Measurements from ENCODE around the gene FAM171A2.

FAM171A2 gene

GRCh38 chr17:44361292-44362260 lies 2.1 kb downstream of the FAM171A2 start:
- no peak for DNase-seq (ENCODE audit: extremely low read depth in 1 of 2, low read depth in 1 of 2)

- DNase-seq (ENCODE audit: extremely low read depth in 1 of 2, low read depth in 1 of 2): no peak
These were observed 2.8 kb downstream of the FAM171A2 start for GRCh38 chr17:44360826-44361225.

- DNase-seq (ENCODE audit: extremely low read depth in 1 of 2, low read depth in 1 of 2): no peak
These were observed 3.5 kb downstream of the FAM171A2 start for GRCh38 chr17:44360144-44360533.

DNA sequence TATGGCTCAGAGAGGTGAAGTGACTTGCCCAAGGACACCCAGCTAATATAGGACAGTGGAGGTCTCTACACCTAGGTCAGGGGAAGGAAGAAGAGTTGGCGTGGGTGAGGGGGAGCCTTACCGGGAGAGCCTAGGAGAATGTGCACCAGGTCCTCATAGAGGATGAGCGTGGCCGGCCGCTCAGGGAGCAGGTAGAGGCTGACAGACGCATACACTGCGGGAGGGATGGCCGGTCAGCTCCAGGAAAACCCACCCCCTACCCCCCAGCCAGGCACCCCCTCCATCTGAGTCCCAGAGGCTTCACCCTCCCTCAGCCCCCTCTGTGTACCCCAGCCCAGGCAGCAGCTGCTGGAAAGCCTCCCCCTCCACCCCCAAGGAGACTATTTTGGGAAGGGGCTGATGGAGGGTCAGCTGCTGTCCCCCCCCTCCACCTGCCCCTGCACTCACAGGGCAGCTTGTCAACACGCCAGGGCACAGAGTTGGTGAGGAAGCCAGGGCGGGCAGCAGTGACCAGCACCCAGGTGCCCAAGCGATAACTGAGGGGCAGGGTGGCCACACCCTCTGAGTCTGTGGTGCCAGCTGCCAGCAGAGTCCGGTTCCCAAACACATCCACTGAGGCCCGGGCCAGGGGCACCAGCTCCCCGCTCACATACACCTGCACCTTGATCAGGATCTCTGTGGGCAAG lies 4.1 kb downstream of the FAM171A2 start:
- no peak for DNase-seq (ENCODE audit: extremely low read depth in 1 of 2, low read depth in 1 of 2)

GRCh38 chr17:44359006-44359405 lies 4.6 kb downstream of the FAM171A2 start:
- DNase-seq (ENCODE audit: extremely low read depth in 1 of 2, low read depth in 1 of 2): no peak

DNA sequence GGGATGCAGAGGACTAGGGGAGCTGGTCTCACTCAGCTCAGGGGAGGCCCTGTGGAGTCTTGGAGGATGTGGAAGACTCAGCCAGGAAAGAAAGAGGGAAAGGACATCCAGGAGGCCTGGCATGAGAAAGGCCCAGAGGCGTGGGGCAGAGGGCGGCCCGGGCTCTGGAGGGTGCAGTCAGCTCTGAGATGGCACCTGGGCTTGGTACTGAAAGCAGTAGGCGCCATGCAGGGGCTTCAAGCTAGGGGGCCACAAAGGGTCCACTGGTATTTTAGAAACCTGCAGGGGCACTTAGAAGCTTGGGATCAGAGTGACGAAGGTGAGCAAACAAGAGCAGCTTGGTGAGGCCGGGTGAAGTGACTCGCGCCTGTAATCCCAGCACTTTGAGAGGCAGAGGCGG lies 5.6 kb downstream of the FAM171A2 start:
- DNase-seq (ENCODE audit: extremely low read depth in 1 of 2, low read depth in 1 of 2): no peak

- no peak for DNase-seq (ENCODE audit: extremely low read depth in 1 of 2, low read depth in 1 of 2)
These were observed 7.4 kb downstream of the FAM171A2 start for GRCh38 chr17:44356241-44356640.

DNA sequence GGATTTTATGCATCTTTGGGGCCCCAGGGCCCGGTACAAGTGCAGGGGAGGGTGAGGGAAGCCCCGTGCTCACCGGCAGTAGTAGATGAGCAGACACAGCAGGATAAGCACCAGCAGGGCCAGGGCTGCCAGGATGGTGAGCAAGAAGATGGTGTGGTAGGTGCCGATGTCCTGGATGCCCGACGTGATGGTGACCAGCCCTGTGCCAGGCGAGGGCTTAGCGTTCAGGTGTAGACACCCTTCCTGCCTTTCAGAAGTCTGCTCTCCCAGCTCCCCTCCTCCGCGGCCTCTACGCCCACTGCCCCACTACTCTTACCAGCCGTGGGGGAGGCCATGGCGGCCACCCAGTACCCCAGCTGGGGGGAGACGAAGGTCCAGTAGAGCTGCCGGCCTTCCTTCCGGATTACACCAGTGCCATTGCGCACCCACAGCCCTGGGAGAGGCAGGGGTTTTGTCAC lies 8.0 kb downstream of the FAM171A2 start:
- no peak for DNase-seq (ENCODE audit: extremely low read depth in 1 of 2, low read depth in 1 of 2)

GRCh38 chr17:44354582-44355561 lies 8.8 kb downstream of the FAM171A2 start:
- peak in 1 of 2 donors; percentile 44 for DNase-seq (ENCODE audit: extremely low read depth in 1 of 2, low read depth in 1 of 2)

- DNase-seq (ENCODE audit: extremely low read depth in 1 of 2, low read depth in 1 of 2): no peak
These were observed 9.9 kb downstream of the FAM171A2 start for GRCh38 chr17:44353672-44354331.

GRCh38 chr17:44352828-44353671 lies 10.6 kb downstream of the FAM171A2 start:
- no peak for DNase-seq (ENCODE audit: extremely low read depth in 1 of 2, low read depth in 1 of 2)

- DNase-seq (ENCODE audit: extremely low read depth in 1 of 2, low read depth in 1 of 2): no peak
These were observed 11.5 kb downstream of the FAM171A2 start for GRCh38 chr17:44351961-44352827.

GRCh38 chr17:44351464-44351863 lies 12.2 kb downstream of the FAM171A2 start:
- no peak for DNase-seq (ENCODE audit: extremely low read depth in 1 of 2, low read depth in 1 of 2)

DNA sequence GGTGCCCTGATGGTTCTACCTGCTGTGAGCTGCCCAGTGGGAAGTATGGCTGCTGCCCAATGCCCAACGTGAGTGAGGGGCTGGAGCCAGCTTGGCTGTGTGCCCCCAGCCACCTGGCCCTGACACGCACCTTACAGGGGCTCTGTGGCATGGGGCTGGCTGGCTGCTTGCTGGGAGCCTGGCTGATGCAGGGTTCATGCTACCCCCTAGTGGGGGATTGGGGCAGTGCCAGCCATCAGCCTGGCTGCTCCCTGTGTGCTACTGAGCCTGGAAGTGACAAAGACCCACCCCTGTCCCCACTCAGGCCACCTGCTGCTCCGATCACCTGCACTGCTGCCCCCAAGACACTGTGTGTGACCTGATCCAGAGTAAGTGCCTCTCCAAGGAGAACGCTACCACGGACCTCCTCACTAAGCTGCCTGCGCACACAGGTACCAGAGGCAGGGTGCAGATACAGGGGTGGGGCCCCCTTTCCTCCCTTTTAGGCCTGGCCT lies 12.9 kb downstream of the FAM171A2 start:
- peak; percentile 47 to 56 for DNase-seq (ENCODE audit: extremely low read depth in 1 of 2, low read depth in 1 of 2)

GRCh38 chr17:44349553-44350070 lies 14.0 kb downstream of the FAM171A2 start:
- no peak for DNase-seq (ENCODE audit: extremely low read depth in 1 of 2, low read depth in 1 of 2)

DNA sequence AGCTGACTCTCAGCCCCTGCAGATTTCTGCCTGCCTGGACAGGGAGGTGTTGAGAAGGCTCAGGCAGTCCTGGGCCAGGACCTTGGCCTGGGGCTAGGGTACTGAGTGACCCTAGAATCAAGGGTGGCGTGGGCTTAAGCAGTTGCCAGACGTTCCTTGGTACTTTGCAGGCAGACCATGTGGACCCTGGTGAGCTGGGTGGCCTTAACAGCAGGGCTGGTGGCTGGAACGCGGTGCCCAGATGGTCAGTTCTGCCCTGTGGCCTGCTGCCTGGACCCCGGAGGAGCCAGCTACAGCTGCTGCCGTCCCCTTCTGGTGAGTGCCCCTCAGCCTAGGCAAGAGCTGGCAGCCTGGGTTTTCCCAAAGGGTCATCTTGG lies 14.7 kb downstream of the FAM171A2 start:
- DNase-seq (ENCODE audit: extremely low read depth in 1 of 2, low read depth in 1 of 2): no peak

DNA sequence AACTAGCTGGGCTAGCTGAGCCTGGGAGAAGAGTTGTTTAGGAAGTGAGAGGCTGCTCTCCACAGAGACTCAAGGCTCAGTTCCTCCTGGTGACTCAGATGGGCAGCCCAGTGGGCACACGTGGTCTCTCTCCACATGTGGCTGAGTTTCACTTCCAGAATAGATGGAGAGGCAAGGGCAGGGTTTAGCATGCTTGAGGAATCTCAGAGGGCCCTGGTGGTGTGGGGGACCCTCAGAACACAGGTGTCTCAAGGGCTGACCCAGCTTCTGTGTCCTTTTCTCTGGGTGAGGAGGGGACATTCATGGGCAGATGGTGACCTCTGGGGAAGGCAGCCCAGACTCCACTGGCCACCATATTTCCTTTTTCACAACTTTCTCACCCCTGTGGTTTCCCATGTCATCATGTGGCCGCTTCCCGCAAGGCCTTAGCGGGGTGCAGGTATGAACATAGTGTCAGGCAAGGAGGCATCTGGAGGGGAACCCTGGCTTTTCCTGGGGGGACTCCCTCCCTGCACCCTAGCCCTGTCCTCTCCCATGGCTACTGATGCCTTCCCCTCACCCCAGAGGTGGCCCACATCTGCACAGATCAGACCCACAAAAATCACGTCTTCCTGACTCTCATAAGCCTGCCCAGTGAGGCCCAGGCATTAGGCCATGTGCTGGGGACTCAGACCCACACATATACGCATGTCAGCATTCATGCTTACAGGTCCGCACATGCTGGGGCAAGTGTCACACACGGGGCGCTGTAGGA lies 15.2 kb downstream of the FAM171A2 start:
- no peak for DNase-seq (ENCODE audit: extremely low read depth in 1 of 2, low read depth in 1 of 2)

Data from stimulated activated CD8-positive, alpha-beta memory T cell treated with anti-CD3 and anti-CD28 coated beads, Interleukin-7, amount 100 ng/mL, for 48 hours (primary cell).